H1 (cell line): Measurements from ENCODE around the gene GFPT1. TPM values are rescaled to one million over a fixed set of nuclear protein-coding genes. Genes with fewer than 3 reads are reported as not detected.

Source experiments
- CTCF ChIA-PET: fragments of 300-600 bp; sonication (Branson Sonifier 250); formaldehyde crosslinking; loops from one replicate; lab custom pipeline; 2021; ENCODE audit not compliant: partially characterized antibody; lab: Charles Lee
- POLR2A ChIA-PET: fragments of 300-600 bp; sonication (Branson Sonifier 250); formaldehyde crosslinking; loops from one replicate; lab custom pipeline; 2021; ENCODE audit warnings: inconsistent platforms; ENCODE audit not compliant: partially characterized antibody; lab: Charles Lee
- DNase-seq, 2 experiments: peaks; one replicate each; pipeline versions ENCODE4 v3.0.0 to v3.0.0-alpha.2; 2010 to 2022; ENCODE audit warnings: low spot score in 2 of 2, low read depth in 1 of 2, mixed read lengths in 1 of 2
- FAIRE-seq: peaks from 2 replicates; lab custom pipeline; 2011; peaks lifted over from hg19 to GRCh38; lab: Jason Lieb, UNC
- H2AFZ ChIP-seq: 2 replicates; pipeline ENCODE4 v1.8.1; 2012; ENCODE audit warnings: low read length, inconsistent platforms
- H2AK5ac ChIP-seq: 2 replicates; pipeline ENCODE4 v1.6.1; 2013; ENCODE audit warnings: low read depth, low read length
- H2BK120ac ChIP-seq: replicated peaks from 2 replicates; pipeline ENCODE3; 2013; ENCODE audit warnings: low read depth, low read length, inconsistent platforms
- H2BK12ac ChIP-seq: 2 replicates; pipeline ENCODE4 v1.6.1; 2013; ENCODE audit warnings: low read depth, low read length
- H2BK15ac ChIP-seq: 2 replicates; pipeline ENCODE4 v1.6.1; 2013; ENCODE audit warnings: low read length
- H2BK20ac ChIP-seq: 2 replicates; pipeline ENCODE4 v1.6.1; 2013; ENCODE audit warnings: low read length
- H2BK5ac ChIP-seq: 2 replicates; pipeline ENCODE4 v1.6.1; 2013; ENCODE audit warnings: low read depth, low read length
- H3K14ac ChIP-seq: 2 replicates; pipeline ENCODE4 v1.6.1; 2013; ENCODE audit warnings: inconsistent platforms; ENCODE audit not compliant: insufficient read length
- H3K18ac ChIP-seq: 2 replicates; pipeline ENCODE4 v1.6.1; 2013; ENCODE audit warnings: low read length; ENCODE audit errors: extremely low read depth
- H3K23ac ChIP-seq: 2 replicates; pipeline ENCODE4 v1.6.1; 2013; ENCODE audit warnings: inconsistent platforms; ENCODE audit not compliant: insufficient read length
- H3K23me2 ChIP-seq: 2 replicates; pipeline ENCODE4 v1.6.1; 2013; ENCODE audit warnings: low read depth, low read length
- H3K27ac ChIP-seq: 2 replicates; pipeline ENCODE4 v1.6.1; 2011; ENCODE audit warnings: low read depth, low read length, inconsistent platforms
- H3K27me3 ChIP-seq, 4 experiments: replicated peaks in 1 of 4; 1 replicate in 1 of 4; 2 replicates in 3 of 4; pipeline versions ENCODE4 v1.6.1 to v1.8.1; 2011 to 2013; ENCODE audit warnings: low read length in 3 of 4, mild to moderate bottlenecking in 3 of 4, inconsistent platforms in 2 of 4, mixed read lengths in 2 of 4, moderate library complexity in 1 of 4; ENCODE audit not compliant: control insufficient read depth in 3 of 4, insufficient read depth in 3 of 4; ENCODE audit errors: extremely low read depth in 1 of 4
- H3K36me3 ChIP-seq, 4 experiments: 2 replicates each; pipeline versions ENCODE4 v1.6.1 to v1.8.1; 2011 to 2013; ENCODE audit warnings: mild to moderate bottlenecking in 4 of 4, low read length in 3 of 4, moderate library complexity in 2 of 4, control low read depth in 1 of 4, inconsistent platforms in 1 of 4; ENCODE audit not compliant: insufficient read depth in 4 of 4, control insufficient read depth in 2 of 4
- H3K4ac ChIP-seq: replicated peaks from 2 replicates; pipeline ENCODE3; 2013; ENCODE audit warnings: low read length, low read depth, mixed read lengths, inconsistent platforms; ENCODE audit not compliant: insufficient read length
- H3K4me1 ChIP-seq, 4 experiments: replicated peaks in 1 of 4; 1 replicate in 1 of 4; 2 replicates in 3 of 4; pipeline versions ENCODE4 v1.6.1 to v1.8.1; 2011 to 2013; ENCODE audit warnings: low read length in 3 of 4, inconsistent platforms in 2 of 4, mixed read lengths in 1 of 4; ENCODE audit not compliant: insufficient read depth in 4 of 4, control insufficient read depth in 3 of 4
- H3K4me2 ChIP-seq, 2 experiments: 2 replicates each; pipeline versions ENCODE4 v1.6.1 to v1.8.1; 2011 to 2013; ENCODE audit warnings: low read depth in 2 of 2, low read length in 2 of 2, control low read depth in 1 of 2, inconsistent platforms in 1 of 2, mild to moderate bottlenecking in 1 of 2; ENCODE audit not compliant: insufficient read depth in 1 of 2
- H3K4me3 ChIP-seq, 4 experiments: fragments of 200-600, 300-600 bp in 1 of 4; sonication (generic), shearing (Covaris generic), sonication (Bioruptor Twin) in 1 of 4; 2 replicates each; pipeline versions ENCODE4 v1.5.1 to v1.8.1; 2011 to 2016; ENCODE audit warnings: low read length in 4 of 4, low read depth in 3 of 4, control low read depth in 2 of 4, inconsistent platforms in 2 of 4, mild to moderate bottlenecking in 2 of 4, mixed read lengths in 1 of 4, moderate library complexity in 1 of 4; ENCODE audit not compliant: insufficient read depth in 2 of 4; ENCODE audit errors: extremely low read depth in 1 of 4
- H3K56ac ChIP-seq: replicated peaks from 2 replicates; pipeline ENCODE3; 2013; ENCODE audit warnings: low read depth, mild to moderate bottlenecking, mixed read lengths, low read length, inconsistent platforms; ENCODE audit not compliant: insufficient read length
- H3K79me1 ChIP-seq: 2 replicates; pipeline ENCODE4 v1.6.1; 2013; ENCODE audit warnings: low read depth, low read length, control low read depth
- H3K79me2 ChIP-seq, 2 experiments: 2 replicates each; pipeline versions ENCODE4 v1.6.1 to v1.8.1; 2012 to 2013; ENCODE audit warnings: low read length in 2 of 2, mild to moderate bottlenecking in 2 of 2, inconsistent platforms in 1 of 2; ENCODE audit not compliant: insufficient read depth in 2 of 2, control insufficient read depth in 1 of 2
- H3K9ac ChIP-seq, 4 experiments: replicated peaks in 1 of 4; 1 replicate in 1 of 4; 2 replicates in 3 of 4; pipeline versions ENCODE4 v1.6.1 to v1.8.1; 2011 to 2013; ENCODE audit warnings: low read depth in 3 of 4, low read length in 3 of 4, control low read depth in 2 of 4, mild to moderate bottlenecking in 2 of 4, moderate library complexity in 2 of 4, inconsistent platforms in 1 of 4; ENCODE audit errors: extremely low read depth in 1 of 4
- H3K9me3 ChIP-seq, 2 experiments: 2 replicates each; pipeline versions ENCODE4 v1.6.1 to v1.8.1; 2012 to 2013; ENCODE audit warnings: mild to moderate bottlenecking in 2 of 2, moderate library complexity in 2 of 2, control low read depth in 1 of 2, inconsistent platforms in 1 of 2, low read depth in 1 of 2, low read length in 1 of 2, mixed read lengths in 1 of 2; ENCODE audit not compliant: insufficient read depth in 2 of 2
- H4K20me1 ChIP-seq, 2 experiments: replicated peaks in 1 of 2; 2 replicates each; pipeline versions ENCODE3 to v1.8.1; 2011 to 2013; ENCODE audit warnings: inconsistent platforms in 2 of 2, low read length in 2 of 2, mild to moderate bottlenecking in 1 of 2; ENCODE audit not compliant: insufficient read depth in 2 of 2, control insufficient read depth in 1 of 2
- H4K5ac ChIP-seq: 2 replicates; pipeline ENCODE4 v1.6.1; 2013; ENCODE audit warnings: low read length, low read depth, mixed read lengths, inconsistent platforms; ENCODE audit not compliant: insufficient read length
- H4K8ac ChIP-seq: 2 replicates; pipeline ENCODE4 v1.8.0; 2013; ENCODE audit warnings: mild to moderate bottlenecking, moderate library complexity, low read length, inconsistent platforms; ENCODE audit not compliant: insufficient read depth; ENCODE audit errors: extremely low read depth
- H4K91ac ChIP-seq: replicated peaks from 2 replicates; pipeline ENCODE3; 2013; ENCODE audit warnings: low read length, mixed read lengths, inconsistent platforms; ENCODE audit not compliant: insufficient read length
- ASH2L ChIP-seq: fragments of 200-600, 300-600 bp; sonication (generic); IDR thresholded peaks from one replicate; pipeline ENCODE4 v1.7.1; 2017; ENCODE audit warnings: low read length
- EP300 ChIP-seq, 2 experiments: IDR thresholded peaks; 1 replicate in 1 of 2; 2 replicates in 1 of 2; pipeline ENCODE4 v1.6.1; 2011 to 2012; ENCODE audit warnings: low read depth in 2 of 2, low read length in 2 of 2, mild to moderate bottlenecking in 2 of 2, borderline replicate concordance in 1 of 2, inconsistent platforms in 1 of 2, moderate library complexity in 1 of 2
- GABPA ChIP-seq: IDR thresholded peaks from 2 replicates; pipeline ENCODE4 v1.6.1; 2011; ENCODE audit warnings: mild to moderate bottlenecking, low read length, moderate library complexity, borderline replicate concordance; ENCODE audit not compliant: insufficient read depth
- JUN ChIP-seq: IDR thresholded peaks from 2 replicates; pipeline ENCODE4 v1.6.1; 2011; ENCODE audit warnings: low read depth, mild to moderate bottlenecking, improper control_type of control experiment, low read length
- NRF1 ChIP-seq: IDR thresholded peaks from 2 replicates; pipeline ENCODE4 v1.6.1; 2011; ENCODE audit warnings: mild to moderate bottlenecking, low read depth, low read length, improper control_type of control experiment
- PHF8 ChIP-seq: fragments of 200-600 bp; sonication (generic); conservative IDR thresholded peaks from 2 replicates; pipeline ENCODE4 v1.7.1; 2012; ENCODE audit warnings: low read depth, mild to moderate bottlenecking, inconsistent platforms, low read length, moderate library complexity
- POLR2A ChIP-seq, 2 experiments: IDR thresholded peaks; 1 replicate in 1 of 2; 2 replicates in 1 of 2; pipeline ENCODE4 v1.6.1; 2011; ENCODE audit warnings: low read depth in 2 of 2, low read length in 2 of 2, mild to moderate bottlenecking in 2 of 2; ENCODE audit errors: control extremely low read depth in 1 of 2
- SP1 ChIP-seq: IDR thresholded peaks from 2 replicates; pipeline ENCODE4 v1.6.1; 2011; ENCODE audit warnings: low read depth, low read length
- SP2 ChIP-seq: IDR thresholded peaks from 2 replicates; pipeline ENCODE4 v1.6.1; 2012; ENCODE audit warnings: mild to moderate bottlenecking, low read length, inconsistent platforms
- TAF7 ChIP-seq: optimal IDR thresholded peaks from 2 replicates; pipeline ENCODE3; 2011; ENCODE audit warnings: low read depth, mild to moderate bottlenecking, inconsistent platforms, low read length, moderate library complexity, borderline replicate concordance
- YY1 ChIP-seq: IDR thresholded peaks from 2 replicates; pipeline ENCODE4 v1.6.1; 2011; ENCODE audit warnings: low read depth, mild to moderate bottlenecking, low read length
- ZNF274 ChIP-seq: IDR thresholded peaks from 2 replicates; pipeline ENCODE4 v1.7.0; 2012; ENCODE audit warnings: low read length, borderline replicate concordance; ENCODE audit errors: extremely low read depth
- whole genome bisulfite sequencing, 2 experiments: shearing (Covaris generic) in 1 of 2; methylation state at CpG; one replicate each; pipeline versions ENCODE4 v1.1.6 to v1.1.7; 2013 to 2015; ENCODE audit warnings: low lambda C conversion rate in 2 of 2, mixed read lengths in 2 of 2, inconsistent platforms in 1 of 2, low coverage in 1 of 2, missing lambda C conversion rate in 1 of 2; ENCODE audit not compliant: insufficient replicate concordance in 2 of 2, insufficient coverage in 1 of 2, insufficient read length in 1 of 2; ENCODE audit errors: extremely low coverage in 1 of 2, missing lambda C conversion rate in 1 of 2; 5-methylcytosine and 5-hydroxymethylcytosine counted together
- polyA plus RNA-seq, 7 experiments: library from polyadenylated mRNA; depleted of rRNA in 3 of 7; stranded (reverse) in 5 of 7; unstranded in 2 of 7; fragments of >200 nt in 5 of 7; fragments of 200-250 nt in 2 of 7; gene quantifications; 1 replicate in 5 of 7; 2 replicates in 1 of 7; 4 replicates in 1 of 7; pipeline versions ENCODE4 v1.2.1 to v1.2.3, GENCODE V29; 2011 to 2013; ENCODE audit warnings: missing spikeins in 2 of 7, mixed read lengths in 2 of 7
- total RNA-seq: library from RNA; stranded (reverse); fragmentation: NEBNext Ultra II Directional; extraction: Animal tissue kit (Norgen Biotek cat#: 25700); gene quantifications from 2 replicates; pipeline ENCODE4 v1.2.1, GENCODE V29; 2021
- TF ChIP-seq, protein P1 (sequence below): IDR thresholded peaks from 2 replicates; pipeline ENCODE4 v1.6.1; 2012; ENCODE audit warnings: low read length, inconsistent platforms

The GFPT1 gene
- total and polyA plus RNA-seq, 2 of the 8 experiments (the other 6 are each of a cell fraction or from before 2014, with no cell fraction given), result 13.3 to 76.2 TPM

DNA sequence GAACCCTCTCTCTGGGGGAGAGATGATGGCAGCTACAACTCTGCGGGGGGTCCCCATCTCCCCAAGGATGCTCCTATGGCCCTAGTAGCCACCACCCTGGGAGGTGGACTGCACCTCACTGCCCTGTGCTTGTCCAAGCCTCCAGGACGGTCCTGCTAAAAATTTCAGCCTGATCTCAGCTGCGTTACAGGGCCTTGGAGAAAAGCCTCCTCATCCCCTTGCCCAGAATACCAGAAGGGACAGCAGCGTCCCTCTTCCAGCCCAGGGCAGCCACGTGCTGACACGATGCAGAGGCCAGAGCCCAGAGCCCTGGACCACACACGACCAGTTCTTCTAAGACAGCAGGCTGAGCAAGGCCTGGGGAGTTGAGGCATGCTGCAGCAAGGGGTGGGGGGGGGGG is 81.9 kb downstream of the GFPT1 start:
- WGBS, 2 experiments, result 89% methylated on average over 7 of the region's 7 CpGs; no CpG with 5 or more reads in 1 of the 2 experiments
- Histone ChIP-seq H3K23ac (no peak overlapping the region), H4K91ac (no peak overlapping the region), H3K4me1 (peaks cover 0 to 15% (median 7%) of the 10 kb centered on the region in 4 experiments; a peak in 6 of 7 replicates), H2BK12ac (no peak overlapping the region), H3K14ac (no peak overlapping the region), H2AFZ (no peak overlapping the region), H2BK120ac (no peak overlapping the region), H2BK5ac (no peak overlapping the region), H3K56ac (no peak overlapping the region), H3K4me2 (peak overlapping the region in 1 of 2 experiments; percentile 7; a peak in 1 of 4 replicates), H4K5ac (no peak overlapping the region), H3K79me2 (no peaks in the 10 kb centered on the region), H3K9me3 (no peaks in the 10 kb centered on the region), H4K8ac (no peak overlapping the region), H3K23me2 (peaks cover 13% of the 10 kb centered on the region; the same call in 1 of the 2 replicates), H3K9ac (no peak overlapping the region), H3K27ac (no peak overlapping the region), H3K18ac (no peak overlapping the region), H2AK5ac (no peak overlapping the region), H2BK15ac (no peak overlapping the region), H3K36me3 (no peaks in the 10 kb centered on the region), H2BK20ac (no peak overlapping the region), H3K4me3 (no peak overlapping the region), H3K27me3 (peaks cover 0 to 22% (median 13%) of the 10 kb centered on the region in 4 experiments; a peak in 6 of 7 replicates), H4K20me1 (no peaks in the 10 kb centered on the region), H3K4ac (no peak overlapping the region), H3K79me1 (no peaks in the 10 kb centered on the region)
- ChIA-PET CTCF (interaction anchor here (1.0 to 5.6 kb wide), 14 partner anchors 10 to 361 kb away, joined by 3 to 37 read pairs (median 9); no protein-coding TSS in a partner anchor), POLR2A (no interaction called here)
- DNase-seq (no peak), FAIRE-seq (no peak)
- no peak for TF ChIP-seq ASH2L
- TF ChIP-seq SP1, result no peak
- TF ChIP-seq, protein P1, sequence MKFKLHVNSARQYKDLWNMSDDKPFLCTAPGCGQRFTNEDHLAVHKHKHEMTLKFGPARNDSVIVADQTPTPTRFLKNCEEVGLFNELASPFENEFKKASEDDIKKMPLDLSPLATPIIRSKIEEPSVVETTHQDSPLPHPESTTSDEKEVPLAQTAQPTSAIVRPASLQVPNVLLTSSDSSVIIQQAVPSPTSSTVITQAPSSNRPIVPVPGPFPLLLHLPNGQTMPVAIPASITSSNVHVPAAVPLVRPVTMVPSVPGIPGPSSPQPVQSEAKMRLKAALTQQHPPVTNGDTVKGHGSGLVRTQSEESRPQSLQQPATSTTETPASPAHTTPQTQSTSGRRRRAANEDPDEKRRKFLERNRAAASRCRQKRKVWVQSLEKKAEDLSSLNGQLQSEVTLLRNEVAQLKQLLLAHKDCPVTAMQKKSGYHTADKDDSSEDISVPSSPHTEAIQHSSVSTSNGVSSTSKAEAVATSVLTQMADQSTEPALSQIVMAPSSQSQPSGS, result no peak
- TF ChIP-seq POLR2A (IDR thresholded peaks at IDR 0.05; ENCODE audit: control extremely low read depth in 1 of 2, low read depth in 2 of 2, low read length in 2 of 2), result no peak
- TF ChIP-seq ZNF274, result no peak
- no peak for TF ChIP-seq NRF1
- TF ChIP-seq PHF8, result no peak
- TF ChIP-seq TAF7, result no peak
- no peak for TF ChIP-seq SP2
- TF ChIP-seq EP300 (IDR thresholded peaks at IDR 0.05; ENCODE audit: borderline replicate concordance in 1 of 2, low read depth in 2 of 2, low read length in 2 of 2), result no peak
- TF ChIP-seq YY1, result no peak
- TF ChIP-seq JUN, result no peak
- no peak for TF ChIP-seq GABPA
- TF ChIP-seq, all 59 proteins: peak for 0
